B cell (primary cell): ENCODE measurements around the gene AGFG2. TPM values are rescaled to one million over a fixed set of nuclear protein-coding genes. Genes with fewer than 3 reads are reported as not detected.

Source experiments
- ATAC-seq: fragments of 200-7000 bp; cut with Tn5 transposase; one replicate; pipeline ENCODE4 v1.10.0; 2021; ENCODE audit warnings: low read depth, mild to moderate bottlenecking, moderate number of reproducible peaks, moderate library complexity
- CTCF ChIA-PET: fragments of 350-600 bp; sonication (Branson Sonifier 250); formaldehyde crosslinking; loops from one replicate; lab custom pipeline; 2021; ENCODE audit warnings: antibody characterized with exemption, inconsistent platforms; lab: Charles Lee
- POLR2A ChIA-PET: fragments of 350-600 bp; sonication (Branson Sonifier 250); formaldehyde crosslinking; loops from one replicate; lab custom pipeline; 2021; ENCODE audit warnings: antibody characterized with exemption; lab: Charles Lee
- DNase-seq: peaks from one replicate; pipeline ENCODE4 v3.0.0; 2013
- H2AFZ ChIP-seq: 2 replicates; pipeline ENCODE4 v1.6.1; 2012; ENCODE audit warnings: mild to moderate bottlenecking, low read depth, low read length; ENCODE audit not compliant: insufficient read depth, poor library complexity, severe bottlenecking
- H3K27ac ChIP-seq, 2 donors: 1 replicate in 1 of 2; 2 replicates in 1 of 2; pipeline ENCODE4 v1.5.1; 2012 to 2013; ENCODE audit warnings: low read length in 2 of 2, mild to moderate bottlenecking in 2 of 2, moderate library complexity in 1 of 2
- H3K27me3 ChIP-seq, 4 experiments: fragments of 200-600 bp in 1 of 4; sonication (generic) in 1 of 4; replicated peaks in 1 of 4; 1 replicate in 2 of 4; 2 replicates in 2 of 4; pipeline versions ENCODE4 v1.6.1 to v1.7.0; 2013 to 2016; ENCODE audit warnings: low read length in 3 of 4, mild to moderate bottlenecking in 2 of 4, mixed read lengths in 1 of 4, moderate library complexity in 1 of 4; ENCODE audit not compliant: insufficient read depth in 4 of 4, control insufficient read depth in 3 of 4; ENCODE audit errors: control extremely low read depth in 1 of 4
- H3K36me3 ChIP-seq, 2 experiments: replicated peaks in 1 of 2; 1 replicate in 1 of 2; 2 replicates in 1 of 2; pipeline versions ENCODE4 v1.6.1 to v1.7.1; 2013; ENCODE audit warnings: low read length in 1 of 2; ENCODE audit not compliant: insufficient read depth in 2 of 2, control insufficient read depth in 1 of 2; ENCODE audit errors: control extremely low read depth in 1 of 2, extremely low read depth in 1 of 2
- H3K4me1 ChIP-seq, 2 donors: fragments of 200-600 bp in 1 of 2; sonication (generic) in 1 of 2; 1 replicate in 1 of 2; 2 replicates in 1 of 2; pipeline versions ENCODE4 v1.5.1 to v1.6.1; 2013 to 2017; ENCODE audit warnings: low read length in 2 of 2; ENCODE audit not compliant: control insufficient read depth in 2 of 2, insufficient read depth in 2 of 2
- H3K4me2 ChIP-seq: replicated peaks from 2 replicates; pipeline ENCODE3; 2012; ENCODE audit warnings: mild to moderate bottlenecking, low read depth, low read length; ENCODE audit not compliant: poor library complexity, severe bottlenecking
- H3K4me3 ChIP-seq, 5 experiments: fragments of 200-600 bp in 1 of 5; sonication (generic) in 1 of 5; 1 replicate in 3 of 5; 2 replicates in 2 of 5; pipeline versions ENCODE4 v1.5.1 to v1.7.0; 2011 to 2016; ENCODE audit warnings: low read length in 4 of 5, mild to moderate bottlenecking in 4 of 5, low read depth in 2 of 5, control low read depth in 1 of 5, moderate library complexity in 1 of 5; ENCODE audit not compliant: insufficient read depth in 1 of 5; ENCODE audit errors: control extremely low read depth in 1 of 5, extremely low read depth in 1 of 5
- H3K79me2 ChIP-seq: fragments of 200-600 bp; sonication (generic); one replicate; pipeline ENCODE4 v1.6.0; 2016; ENCODE audit warnings: low read length; ENCODE audit not compliant: control insufficient read depth, insufficient read depth
- H3K9ac ChIP-seq: fragments of 200-600 bp; sonication (generic); 2 replicates; pipeline ENCODE4 v1.6.1; 2017; ENCODE audit warnings: mild to moderate bottlenecking, low read length, moderate library complexity
- H3K9me3 ChIP-seq, 3 donors: one replicate each; pipeline versions ENCODE4 v1.6.1 to v1.7.1; 2013; ENCODE audit warnings: low read length in 2 of 3; ENCODE audit not compliant: control insufficient read depth in 2 of 3, insufficient read depth in 1 of 3; ENCODE audit errors: control extremely low read depth in 1 of 3
- H4K20me1 ChIP-seq: 2 replicates; pipeline ENCODE4 v1.6.0; 2012; ENCODE audit warnings: mild to moderate bottlenecking, low read length; ENCODE audit not compliant: insufficient read depth, control insufficient read depth, poor library complexity, severe bottlenecking
- H3K27ac Mint-ChIP-seq: one replicate; pipeline ENCODE4 v1.8.0; 2021; ENCODE audit warnings: mixed read lengths
- H3K27me3 Mint-ChIP-seq: one replicate; pipeline ENCODE4 v1.8.0; 2021; ENCODE audit warnings: mixed read lengths
- H3K4me1 Mint-ChIP-seq: one replicate; pipeline ENCODE4 v1.8.0; 2021; ENCODE audit warnings: mixed read lengths
- H3K4me3 Mint-ChIP-seq: one replicate; pipeline ENCODE4 v1.8.0; 2021; ENCODE audit warnings: mixed read lengths
- H3K9me3 Mint-ChIP-seq: one replicate; pipeline ENCODE4 v1.8.0; 2022; ENCODE audit warnings: mixed read lengths; ENCODE audit not compliant: insufficient read depth
- EZH2 ChIP-seq: IDR thresholded peaks from 2 replicates; pipeline ENCODE4 v1.6.1; 2012; ENCODE audit warnings: borderline replicate concordance, low read depth, mild to moderate bottlenecking, moderate library complexity, low read length; ENCODE audit not compliant: insufficient read depth, poor library complexity, severe bottlenecking
- WGBS: methylation state at CpG from one replicate; pipeline ENCODE4 v1.1.5; 2013; ENCODE audit warnings: missing lambda C conversion rate; ENCODE audit not compliant: insufficient coverage; 5-methylcytosine and 5-hydroxymethylcytosine counted together
- intact Hi-C: fragments of 100-400 bp; cut with micrococcal nuclease; formaldehyde crosslinking; loops from one replicate; pipeline ENCODE4 v1.10.0; 2022
- polyA plus RNA-seq: library from polyadenylated mRNA; depleted of rRNA; stranded (reverse); fragments of >200 nt; gene quantifications from 2 replicates; pipeline ENCODE4 v1.2.3, GENCODE V29; 2012
- total RNA-seq, 2 donors: library from RNA; stranded (reverse); fragments of 120-200 nt in 1 of 2; gene quantifications; 1 replicate in 1 of 2; 2 replicates in 1 of 2; pipeline versions ENCODE4 v1.2.3 to v1.2.4, GENCODE V29; 2013 to 2022
- TF ChIP-seq, protein P1 (sequence below): fragments of 200-600 bp; IDR thresholded peaks from one replicate; pipeline ENCODE4 v1.8.0; 2022; ENCODE audit warnings: antibody characterized with exemption, mild to moderate bottlenecking

Gene AGFG2
- total and polyA plus RNA-seq, 2 donors (not counting 1 experiment from before 2014, with no cell fraction given), result 11.0 TPM

DNA sequence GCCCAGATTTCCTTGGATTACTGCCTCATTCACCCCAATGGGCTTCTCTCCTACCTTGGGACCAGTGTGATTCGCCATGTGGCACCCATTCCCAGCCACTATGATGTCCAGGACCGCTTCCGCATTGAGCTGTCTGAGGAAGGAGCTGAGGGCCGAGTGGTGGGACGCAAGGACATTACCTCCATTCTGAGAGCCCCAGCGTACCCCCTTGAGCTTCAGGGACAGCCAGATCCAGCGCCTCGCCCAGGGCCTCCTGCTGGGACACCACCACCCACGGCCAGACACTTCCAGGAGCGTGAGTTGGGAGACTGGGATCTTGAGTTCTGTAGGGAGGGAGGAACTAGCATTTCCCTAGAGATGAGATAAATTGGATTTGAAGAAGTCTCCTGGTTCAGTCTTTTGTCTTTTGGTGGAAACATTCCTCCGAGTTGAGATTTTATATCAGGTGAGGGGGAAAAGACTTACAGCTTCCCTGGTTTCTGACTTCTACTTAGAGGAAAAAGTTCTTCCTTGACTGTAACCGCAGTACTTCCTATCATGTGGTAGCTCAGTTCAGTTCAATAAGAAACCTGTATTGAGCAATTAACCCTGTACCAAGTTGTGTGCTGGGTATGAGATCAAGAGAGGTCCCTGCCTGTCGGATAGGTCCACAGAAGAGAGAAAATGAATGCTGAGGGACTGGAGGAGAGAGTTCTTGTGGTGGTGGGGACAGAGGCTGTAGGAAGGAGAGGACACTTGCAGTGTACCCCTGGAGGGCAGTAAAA lies 74.6 kb downstream of the AGFG2 start:
- peaks cover 18% of the 10 kb centered on the region for H3K4me1 Mint-ChIP-seq
- Histone ChIP-seq H3K36me3 (peaks cover 0 to 3% of the 10 kb centered on the region in 2 experiments), H3K4me1 (peaks cover 13 to 19% of the 10 kb centered on the region in 2 donors), H4K20me1 (no peaks in the 10 kb centered on the region), H3K4me3 (no peak overlapping the region), H3K79me2 (no peaks in the 10 kb centered on the region), H3K27ac (no peak overlapping the region), H3K4me2 (peak overlapping the region; percentile 96), H3K9me3 (no peaks in the 10 kb centered on the region), H3K27me3 (no peaks in the 10 kb centered on the region), H2AFZ (no peak overlapping the region), H3K9ac (no peak overlapping the region)
- DNase-seq, result no peak
- ChIA-PET POLR2A (interaction anchor here (0.6 to 2.6 kb wide), 5 partner anchors 8 to 182 kb away, joined by 3 to 26 read pairs (median 5); partner anchors contain the start of genes FBXO24 and LRCH4), CTCF (interaction anchor here (0.7 to 3.2 kb wide), 10 partner anchors 11 to 177 kb away, joined by 3 to 26 read pairs (median 7); partner anchors contain the start of genes GIGYF1, POP7 and PPP1R35)
- no peak for ATAC-seq
- H3K9me3 Mint-ChIP-seq, result no peaks in the 10 kb centered on the region
- 88% methylated on average over 12 of the region's 13 CpGs for WGBS
- peak overlapping the region; percentile 78 for H3K4me3 Mint-ChIP-seq
- intact Hi-C loops, result loop anchor here (2.0 to 10.0 kb wide), 3 partner anchors 185 to 631 kb away; partner anchors contain the start of genes COPS6, FIS1, MEPCE and ZCWPW1
- no peak overlapping the region for H3K27ac Mint-ChIP-seq
- H3K27me3 Mint-ChIP-seq, result no peaks in the 10 kb centered on the region
- TF ChIP-seq EZH2, result no peak
- TF ChIP-seq, protein P1, sequence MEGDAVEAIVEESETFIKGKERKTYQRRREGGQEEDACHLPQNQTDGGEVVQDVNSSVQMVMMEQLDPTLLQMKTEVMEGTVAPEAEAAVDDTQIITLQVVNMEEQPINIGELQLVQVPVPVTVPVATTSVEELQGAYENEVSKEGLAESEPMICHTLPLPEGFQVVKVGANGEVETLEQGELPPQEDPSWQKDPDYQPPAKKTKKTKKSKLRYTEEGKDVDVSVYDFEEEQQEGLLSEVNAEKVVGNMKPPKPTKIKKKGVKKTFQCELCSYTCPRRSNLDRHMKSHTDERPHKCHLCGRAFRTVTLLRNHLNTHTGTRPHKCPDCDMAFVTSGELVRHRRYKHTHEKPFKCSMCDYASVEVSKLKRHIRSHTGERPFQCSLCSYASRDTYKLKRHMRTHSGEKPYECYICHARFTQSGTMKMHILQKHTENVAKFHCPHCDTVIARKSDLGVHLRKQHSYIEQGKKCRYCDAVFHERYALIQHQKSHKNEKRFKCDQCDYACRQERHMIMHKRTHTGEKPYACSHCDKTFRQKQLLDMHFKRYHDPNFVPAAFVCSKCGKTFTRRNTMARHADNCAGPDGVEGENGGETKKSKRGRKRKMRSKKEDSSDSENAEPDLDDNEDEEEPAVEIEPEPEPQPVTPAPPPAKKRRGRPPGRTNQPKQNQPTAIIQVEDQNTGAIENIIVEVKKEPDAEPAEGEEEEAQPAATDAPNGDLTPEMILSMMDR, result no peak
